ENCODE results near the gene GNB2. TPM values are rescaled to one million over a fixed set of nuclear protein-coding genes. Genes with fewer than 3 reads are reported as not detected.

Gene GNB2
- total and polyA plus RNA-seq, 2 of the 8 experiments (the other 6 are each of a cell fraction or from before 2014, with no cell fraction given) = 157 to 260 TPM

- TF ChIP-seq RXRA (IDR thresholded peaks at IDR 0.05; ENCODE audit: insufficient read depth, low read depth, low read length) (no peak), TCF12 (IDR thresholded peaks at IDR 0.05; ENCODE audit: low read depth, low read length) (no peak), SP1 (IDR thresholded peaks at IDR 0.05; ENCODE audit: low read depth, low read length) (no peak), SP4 (IDR thresholded peaks at IDR 0.05; ENCODE audit: low read length) (no peak)
Measured at GRCh38 chr7:100685049-100685605, 11.6 kb downstream of the GNB2 start (continued).
